Stomach (tissue), 4 donors: ENCODE results near the gene OSBPL2.

Experiments used
- EP300 ChIP-seq: sonication (generic); formaldehyde crosslinking; IDR thresholded peaks from one replicate; pipeline ENCODE4 v1.6.1; 2017; ENCODE audit warnings: antibody characterized with exemption
- POLR2A ChIP-seq, 4 donors: fragments of 450-650 bp; IDR thresholded peaks; one replicate each; pipeline ENCODE4 v1.6.1; 2016; ENCODE audit warnings: antibody characterized with exemption in 4 of 4, control low read depth in 2 of 4, mild to moderate bottlenecking in 1 of 4, moderate library complexity in 1 of 4
- TF ChIP-seq, protein P1 (sequence below), 7 experiments: fragments of 450-650 bp in 4 of 7; fragments of 200-600 bp in 3 of 7; sonication (generic) in 3 of 7; IDR thresholded peaks; one replicate each; pipeline ENCODE4 v1.5.1; 2016 to 2019; ENCODE audit warnings: antibody characterized with exemption in 7 of 7, control low read depth in 2 of 7, mild to moderate bottlenecking in 1 of 7

GRCh38 chr20:62205618-62206387 is 32.5 kb upstream of the OSBPL2 start:
- no peak for TF ChIP-seq POLR2A (IDR thresholded peaks at IDR 0.05)
- TF ChIP-seq, protein P1, sequence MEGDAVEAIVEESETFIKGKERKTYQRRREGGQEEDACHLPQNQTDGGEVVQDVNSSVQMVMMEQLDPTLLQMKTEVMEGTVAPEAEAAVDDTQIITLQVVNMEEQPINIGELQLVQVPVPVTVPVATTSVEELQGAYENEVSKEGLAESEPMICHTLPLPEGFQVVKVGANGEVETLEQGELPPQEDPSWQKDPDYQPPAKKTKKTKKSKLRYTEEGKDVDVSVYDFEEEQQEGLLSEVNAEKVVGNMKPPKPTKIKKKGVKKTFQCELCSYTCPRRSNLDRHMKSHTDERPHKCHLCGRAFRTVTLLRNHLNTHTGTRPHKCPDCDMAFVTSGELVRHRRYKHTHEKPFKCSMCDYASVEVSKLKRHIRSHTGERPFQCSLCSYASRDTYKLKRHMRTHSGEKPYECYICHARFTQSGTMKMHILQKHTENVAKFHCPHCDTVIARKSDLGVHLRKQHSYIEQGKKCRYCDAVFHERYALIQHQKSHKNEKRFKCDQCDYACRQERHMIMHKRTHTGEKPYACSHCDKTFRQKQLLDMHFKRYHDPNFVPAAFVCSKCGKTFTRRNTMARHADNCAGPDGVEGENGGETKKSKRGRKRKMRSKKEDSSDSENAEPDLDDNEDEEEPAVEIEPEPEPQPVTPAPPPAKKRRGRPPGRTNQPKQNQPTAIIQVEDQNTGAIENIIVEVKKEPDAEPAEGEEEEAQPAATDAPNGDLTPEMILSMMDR (IDR thresholded peaks at IDR 0.05): no peak
- TF ChIP-seq EP300: no peak
